A673 (cell line): Measurements from ENCODE around the gene PUS10. TPM values are rescaled to one million over a fixed set of nuclear protein-coding genes. Genes with fewer than 3 reads are reported as not detected.

Experiments
- BruUV-seq: library from RNA; stranded (reverse); fragments of 400-500 nt; replicated peaks from 2 replicates; lab custom pipeline; 2021; lab: Mats Ljungman, UMichigan
- CTCF ChIA-PET: fragments of 300-600 bp; sonication (Branson Sonifier 250); formaldehyde crosslinking; loops from one replicate; lab custom pipeline; 2022; ENCODE audit warnings: antibody characterized with exemption; lab: Charles Lee
- POLR2A ChIA-PET: fragments of 300-600 bp; sonication (Branson Sonifier 250); formaldehyde crosslinking; loops from one replicate; lab custom pipeline; 2022; ENCODE audit warnings: antibody characterized with exemption; ENCODE audit not compliant: low non-redundant PET; lab: Charles Lee
- DNase-seq: peaks from one replicate; pipeline ENCODE4 v3.0.0-alpha.2; 2015; ENCODE audit warnings: low spot score
- H3K27ac ChIP-seq: fragments of 200-600 bp; sonication (generic); 2 replicates; pipeline ENCODE4 v1.5.1; 2016; ENCODE audit warnings: mixed run types, low read depth, mild to moderate bottlenecking, mixed read lengths, antibody characterized with exemption, low read length; ENCODE audit not compliant: poor library complexity, severe bottlenecking
- H3K27me3 ChIP-seq: fragments of 200-600 bp; sonication (generic); replicated peaks from 2 replicates; pipeline ENCODE4 v1.6.1; 2017; ENCODE audit warnings: mixed run types, low read depth, mild to moderate bottlenecking, mixed read lengths, antibody characterized with exemption, low read length; ENCODE audit not compliant: insufficient read depth, poor library complexity
- H3K36me3 ChIP-seq: fragments of 200-600 bp; sonication (generic); 2 replicates; pipeline ENCODE4 v1.6.1; 2016; ENCODE audit warnings: mixed run types, mild to moderate bottlenecking, mixed read lengths, antibody characterized with exemption, low read length; ENCODE audit not compliant: insufficient read depth, poor library complexity, severe bottlenecking
- H3K4me1 ChIP-seq: fragments of 200-600 bp; sonication (generic); 2 replicates; pipeline ENCODE4 v1.6.1; 2017; ENCODE audit warnings: mixed run types, mild to moderate bottlenecking, mixed read lengths, antibody characterized with exemption, low read length; ENCODE audit not compliant: insufficient read depth, poor library complexity, severe bottlenecking
- H3K4me3 ChIP-seq: fragments of 200-600 bp; sonication (generic); 2 replicates; pipeline ENCODE4 v1.5.1; 2016; ENCODE audit warnings: low read depth, mixed run types, mild to moderate bottlenecking, mixed read lengths, low read length; ENCODE audit not compliant: poor library complexity, severe bottlenecking
- H3K9me3 ChIP-seq: fragments of 200-600 bp; sonication (generic); 2 replicates; pipeline ENCODE4 v1.6.1; 2016; ENCODE audit warnings: mixed run types, low read depth, mild to moderate bottlenecking, mixed read lengths, antibody characterized with exemption, low read length; ENCODE audit not compliant: poor library complexity, severe bottlenecking
- CTCF ChIP-seq: fragments of 300-800, 200-600 bp; sonication (generic); conservative IDR thresholded peaks from 2 replicates; pipeline ENCODE4 v1.5.1; 2017; ENCODE audit warnings: low read depth, mild to moderate bottlenecking, antibody characterized with exemption, low read length, moderate library complexity, mixed read lengths
- EZH2 ChIP-seq: fragments of 200-600 bp; sonication (generic); IDR thresholded peaks from 2 replicates; pipeline ENCODE4 v1.6.1; 2017; ENCODE audit warnings: borderline replicate concordance, low read depth, mild to moderate bottlenecking, mixed read lengths, antibody characterized with exemption, low read length; ENCODE audit not compliant: poor library complexity, severe bottlenecking
- intact Hi-C: fragments of 100-400 bp; cut with micrococcal nuclease; formaldehyde crosslinking; loops from one replicate; pipeline ENCODE4 v1.10.0; 2022; ENCODE audit not compliant: unreplicated experiment
- total RNA-seq: library from RNA; stranded (reverse); gene quantifications from 2 replicates; pipeline ENCODE4 v1.2.3, GENCODE V29; 2021

Gene PUS10
- total RNA-seq, 1 experiment from 2014 or later: 4.2 TPM

GRCh38 chr2:60973705-60974104, 44.4 kb downstream of the PUS10 start:
- H3K27ac ChIP-seq: no peak overlapping the region
- no peak for DNase-seq
- intact Hi-C loops: no loop called here
- no peak overlapping the region for H3K4me3 ChIP-seq
- no peak for TF ChIP-seq EZH2
- TF ChIP-seq CTCF: no peak
- ChIA-PET POLR2A (no interaction called here), CTCF (no interaction called here)
- no peaks in the 10 kb centered on the region for H3K9me3 ChIP-seq
- no peaks in the 10 kb centered on the region for H3K36me3 ChIP-seq
- no peaks in the 10 kb centered on the region for H3K4me1 ChIP-seq
- no peaks in the 10 kb centered on the region for H3K27me3 ChIP-seq
- BruUV-seq: no TSS peak

- BruUV-seq: no TSS peak
- Histone ChIP-seq H3K9me3 (no peaks in the 10 kb centered on the region), H3K27me3 (no peaks in the 10 kb centered on the region), H3K36me3 (no peaks in the 10 kb centered on the region), H3K4me1 (no peaks in the 10 kb centered on the region), H3K4me3 (no peak overlapping the region), H3K27ac (no peak overlapping the region)
- no peak for DNase-seq
- POLR2A ChIA-PET: no interaction called here
- TF ChIP-seq CTCF (no peak), EZH2 (no peak)
- CTCF ChIA-PET: no interaction called here
- intact Hi-C loops: no loop called here
Observed at GRCh38 chr2:60972889-60973656, 45.0 kb downstream of the PUS10 start.

- DNase-seq: no peak
- H3K4me3 ChIP-seq: no peak overlapping the region
- intact Hi-C loops: no loop called here
- H3K9me3 ChIP-seq: no peaks in the 10 kb centered on the region
- no peaks in the 10 kb centered on the region for H3K4me1 ChIP-seq
- CTCF ChIA-PET: no interaction called here
- no peak for TF ChIP-seq CTCF
- no peak for TF ChIP-seq EZH2
- no TSS peak for BruUV-seq
- POLR2A ChIA-PET: no interaction called here
- no peaks in the 10 kb centered on the region for H3K36me3 ChIP-seq
- H3K27ac ChIP-seq: no peak overlapping the region
- H3K27me3 ChIP-seq: no peaks in the 10 kb centered on the region
Observed at GRCh38 chr2:60966507-60967405, 51.3 kb downstream of the PUS10 start.
